HG03060 (cell line): ENCODE results near the gene CPSF7.
A peak's percentile ranks its signal among the peaks of the same experiment; 100 is the strongest.
"Not testable (repeated sequence)": the region's sequence is repeated elsewhere in the genome, so short reads cannot be mapped to it uniquely, and the experiment has no call there.

Source experiments
- ATAC-seq: cut with Tn5 transposase; IDR thresholded peaks from one replicate; pipeline ENCODE4 v1.9.1; 2021; ENCODE audit warnings: low read depth, moderate number of reproducible peaks; ENCODE audit not compliant: unreplicated experiment

Gene CPSF7

DNA sequence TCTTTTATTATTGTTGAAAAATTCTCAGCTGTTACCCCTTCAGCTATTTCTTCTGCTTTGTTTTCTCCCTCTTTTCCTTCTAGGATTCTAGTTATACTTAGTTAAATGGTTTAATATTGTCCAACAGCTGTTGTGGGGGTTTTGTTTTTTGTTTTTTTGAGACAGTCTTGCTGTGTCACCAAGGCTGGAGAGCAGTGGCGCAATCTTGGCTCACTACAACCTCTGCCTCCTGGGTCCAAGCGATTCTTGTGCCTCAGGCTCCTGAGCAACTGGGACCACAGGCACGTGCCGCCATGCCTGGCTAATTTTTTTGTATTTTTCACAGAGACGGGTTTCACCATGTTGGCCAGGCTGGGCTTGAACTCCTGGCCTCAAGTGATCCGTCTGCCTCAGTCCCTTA, 12.8 kb upstream of the CPSF7 start:
- ATAC-seq: no peak

DNA sequence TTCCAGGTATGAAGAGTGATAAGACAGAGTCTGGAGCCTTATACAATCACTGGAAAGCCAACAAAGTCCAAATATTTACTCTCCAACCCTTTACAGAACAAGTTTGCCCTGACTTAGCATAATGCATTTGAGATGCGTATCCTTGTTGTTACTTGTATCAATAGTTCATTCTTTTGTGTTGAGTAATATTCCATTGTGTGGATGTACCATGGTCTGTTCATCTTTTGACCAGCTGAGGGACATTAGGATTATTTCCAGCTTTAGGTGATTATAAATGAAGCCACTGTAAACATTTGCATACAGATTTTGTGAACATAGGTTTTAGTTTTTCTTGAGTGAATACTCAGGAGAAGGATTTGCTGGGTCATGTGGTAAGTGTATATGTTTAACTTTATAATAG, 9.8 kb upstream of the CPSF7 start:
- no peak for ATAC-seq

DNA sequence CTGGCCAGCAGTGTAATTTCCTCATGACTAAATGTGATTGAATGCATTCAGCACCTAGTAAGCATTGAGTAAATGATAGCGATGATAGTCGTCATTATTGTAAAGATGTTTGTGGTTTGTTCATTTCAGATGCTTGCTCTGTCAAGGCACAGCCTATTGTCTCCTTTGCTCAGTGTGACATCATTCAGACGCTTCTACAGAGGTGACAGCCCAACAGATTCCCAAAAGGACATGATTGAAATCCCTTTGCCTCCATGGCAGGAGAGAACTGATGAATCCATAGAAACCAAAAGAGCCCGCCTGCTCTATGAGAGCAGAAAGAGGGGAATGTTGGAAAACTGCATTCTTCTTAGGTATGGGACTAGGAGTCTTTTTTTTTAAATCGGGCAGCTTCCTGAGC, 7.7 kb upstream of the CPSF7 start:
- no peak for ATAC-seq

DNA sequence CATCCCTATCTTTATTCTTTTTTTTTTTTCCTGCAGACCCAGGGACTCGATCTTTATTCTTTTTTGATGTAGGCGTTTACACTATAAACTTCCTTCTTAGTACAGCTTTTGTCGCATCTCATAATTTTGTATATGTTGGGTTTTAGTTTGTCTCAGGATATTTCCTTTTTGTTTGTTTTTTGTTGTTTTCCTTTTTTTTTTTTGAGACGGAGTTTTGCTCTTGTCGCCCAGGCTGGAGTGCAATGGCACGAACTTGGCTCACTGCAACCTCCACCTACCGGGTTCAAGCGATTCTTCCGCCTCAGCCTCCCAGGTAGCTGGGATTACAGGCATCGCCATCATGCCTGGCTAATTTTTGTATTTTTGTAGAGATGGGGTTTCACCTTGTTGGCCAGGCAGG, 1.1 kb upstream of the CPSF7 start:
- not testable (repeated sequence) for ATAC-seq

DNA sequence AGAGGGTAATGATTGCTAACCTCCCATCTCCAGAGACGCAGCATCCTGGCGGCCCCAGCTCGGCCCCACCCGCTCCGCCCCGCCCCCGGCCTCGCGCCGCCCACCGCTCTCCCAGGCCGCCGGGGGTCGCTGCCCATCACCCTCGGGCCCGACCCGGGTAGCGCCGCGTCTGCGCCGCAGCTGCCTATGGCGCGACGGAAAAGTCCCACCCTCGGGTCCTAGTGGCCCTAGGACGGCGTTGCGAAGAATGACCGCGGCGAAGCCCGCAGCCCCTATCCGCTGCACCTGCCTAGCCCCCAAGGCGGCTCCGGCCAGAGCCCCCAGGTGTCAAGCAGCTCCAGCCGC, 457 bp downstream of the CPSF7 start:
- ATAC-seq: peak; percentile 30

DNA sequence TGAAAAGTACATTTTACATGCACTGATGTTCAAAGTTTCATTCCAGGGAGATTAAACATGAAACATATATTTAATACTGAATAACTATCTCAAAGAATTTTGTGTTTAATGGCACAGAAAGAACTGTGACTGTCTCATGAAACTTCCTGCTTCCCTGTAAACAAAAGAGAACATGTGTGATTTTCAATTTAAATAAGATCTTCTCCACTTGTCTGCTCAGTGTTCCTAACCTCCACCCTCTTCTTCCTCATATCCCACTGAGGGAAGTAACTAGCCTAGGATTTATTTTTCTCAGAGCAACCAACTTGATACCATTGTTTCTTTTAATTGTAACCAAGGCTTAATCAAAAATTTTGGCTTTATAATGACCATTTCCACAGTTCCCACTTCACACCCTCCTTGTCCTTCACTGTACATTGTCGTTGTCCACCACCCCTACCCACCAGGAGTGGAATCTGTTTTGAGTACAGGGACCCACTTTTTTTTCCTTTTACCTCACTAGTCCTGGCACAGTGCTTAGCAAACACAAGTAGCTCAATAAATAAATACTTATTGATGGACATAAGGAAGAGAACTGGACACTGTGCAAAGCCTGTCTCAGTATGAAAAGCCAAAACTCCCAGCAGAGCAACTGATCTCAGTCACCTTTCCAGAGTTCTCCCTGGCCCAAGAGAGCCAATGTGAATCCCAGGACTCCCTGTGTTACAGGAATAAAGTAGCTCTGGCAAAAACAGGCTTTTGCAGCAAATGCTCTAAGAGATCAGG, 4.2 kb downstream of the CPSF7 start:
- no peak for ATAC-seq

DNA sequence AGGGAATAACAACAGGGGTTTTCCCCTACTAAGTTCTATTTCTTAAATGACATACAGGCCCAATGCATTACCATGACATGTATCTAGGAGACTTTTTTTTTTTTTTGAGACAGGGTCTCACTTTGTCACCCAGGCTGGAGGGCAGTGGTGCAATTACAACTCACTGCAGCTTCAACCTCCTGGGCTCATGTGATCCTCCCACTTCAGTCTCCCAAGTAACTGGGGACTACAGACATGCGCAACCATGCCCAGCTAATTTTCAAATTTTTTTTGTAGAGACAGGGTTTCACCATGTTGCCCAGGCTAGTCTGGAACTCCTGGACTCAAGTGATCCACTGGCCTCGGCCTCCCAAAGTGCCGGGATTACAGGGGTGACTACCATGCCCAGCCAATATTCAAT, 7.5 kb downstream of the CPSF7 start:
- ATAC-seq: no peak

DNA sequence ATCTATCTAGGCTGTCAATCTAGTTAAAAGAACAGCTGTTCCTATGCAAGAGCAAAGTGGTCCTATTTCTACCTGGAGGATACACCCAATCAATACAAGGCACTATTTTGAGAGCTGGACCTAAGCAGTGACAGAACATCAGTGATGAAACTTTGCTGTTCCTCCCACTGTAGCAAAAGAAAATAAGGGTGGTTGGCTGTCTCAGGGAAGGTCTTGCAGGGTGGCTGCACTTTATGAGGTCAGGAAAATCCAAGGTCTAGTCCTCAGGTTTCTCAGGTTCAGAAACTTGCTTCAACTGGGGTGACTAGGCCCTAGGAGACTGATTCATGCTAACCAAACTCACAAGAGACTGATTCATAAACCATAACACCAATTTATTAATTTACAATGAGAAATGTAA, 11.6 kb downstream of the CPSF7 start:
- no peak for ATAC-seq

DNA sequence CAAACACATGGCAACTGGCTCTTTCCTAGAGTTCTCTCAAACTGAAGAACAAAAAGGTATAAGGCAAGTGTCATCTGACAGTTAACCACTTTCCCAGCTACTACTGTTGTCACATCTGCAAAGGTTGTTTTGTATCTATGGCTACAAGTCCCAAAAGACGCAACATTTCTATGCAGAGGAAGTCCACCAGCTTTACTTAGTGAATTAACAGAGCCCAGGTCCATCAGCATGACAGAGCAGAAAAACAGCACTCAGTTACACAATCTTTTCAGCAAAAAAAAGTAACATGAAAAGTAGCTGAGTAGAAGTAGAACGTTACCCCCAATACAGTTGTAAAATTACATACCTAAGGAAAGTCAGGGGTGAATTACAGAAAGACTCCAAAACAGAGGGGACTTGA, 12.1 kb downstream of the CPSF7 start:
- ATAC-seq: no peak

DNA sequence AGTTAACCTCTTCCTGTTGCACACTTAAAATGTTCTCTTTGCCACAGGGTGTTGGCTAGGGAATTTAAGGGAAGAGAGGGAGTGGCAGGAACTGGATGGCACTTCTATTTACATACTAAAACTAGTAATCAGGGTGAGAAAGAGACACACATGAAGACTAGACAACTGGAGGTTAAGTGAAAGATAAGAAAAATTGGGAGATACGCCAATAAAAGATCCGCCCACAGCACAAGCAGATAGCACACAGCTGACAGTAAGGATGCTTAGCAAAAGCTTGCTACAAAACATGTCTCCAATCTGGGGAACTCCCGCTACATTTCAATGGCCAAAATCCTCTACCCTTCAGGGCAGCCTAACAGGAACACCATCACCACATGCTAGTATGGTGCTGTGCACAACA, 12.8 kb downstream of the CPSF7 start:
- no peak for ATAC-seq

DNA sequence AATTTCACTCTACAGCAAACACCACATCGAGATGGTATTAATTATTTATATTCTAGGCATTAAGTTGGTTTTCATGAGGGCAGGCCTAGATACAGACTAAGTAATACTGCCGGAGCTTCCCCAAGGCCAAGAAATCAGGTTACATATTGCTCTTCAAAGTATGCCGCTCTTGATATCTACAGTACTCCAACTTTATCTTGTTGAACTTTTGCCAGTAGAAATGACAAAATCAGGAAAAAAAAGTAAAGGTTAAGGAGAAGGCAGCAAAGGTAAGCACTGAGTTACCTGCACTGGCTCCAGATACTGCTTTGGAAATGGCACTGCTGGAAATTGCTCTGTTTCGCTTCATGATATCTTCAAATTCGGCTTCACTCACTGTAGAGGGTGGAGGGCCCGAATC, 14.4 kb downstream of the CPSF7 start:
- ATAC-seq: no peak

DNA sequence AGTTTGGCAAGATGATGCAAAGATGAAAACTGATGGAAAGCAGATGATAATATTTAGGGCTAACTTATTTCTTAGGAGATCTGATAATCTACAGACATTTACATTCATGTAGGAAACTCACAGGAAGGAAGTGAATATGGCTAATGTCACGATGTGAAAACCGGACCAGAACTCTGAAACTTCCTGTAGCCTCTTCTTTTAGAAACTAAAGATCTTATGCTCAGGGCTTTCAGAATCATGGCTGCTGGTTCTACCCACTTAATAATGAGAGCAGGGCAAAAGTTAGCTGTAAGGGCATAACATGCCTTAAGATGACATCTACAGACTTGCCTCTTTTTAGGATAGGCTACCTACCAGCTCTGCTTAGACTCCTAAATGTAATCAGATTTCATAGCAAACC, 15.2 kb downstream of the CPSF7 start:
- no peak for ATAC-seq

DNA sequence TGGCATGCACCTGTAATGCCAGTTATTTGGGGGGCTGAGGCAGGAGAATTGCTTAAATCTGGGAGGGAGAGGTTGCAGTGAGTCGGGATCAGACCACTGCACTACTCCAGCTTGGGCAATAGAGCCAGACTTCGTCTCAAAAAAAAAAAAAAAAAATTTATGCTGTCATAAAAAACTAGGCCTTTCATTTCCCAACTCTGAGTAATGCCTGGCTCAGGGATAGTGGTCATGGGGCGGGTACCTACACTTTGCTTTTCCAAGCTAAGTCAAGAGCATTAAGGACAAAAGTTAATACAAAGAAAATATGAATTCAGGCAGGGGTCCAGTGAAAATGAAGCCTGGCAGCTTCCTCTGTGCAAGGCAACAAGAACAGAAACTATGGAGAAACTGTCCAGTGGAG, 16.3 kb downstream of the CPSF7 start:
- no peak for ATAC-seq

DNA sequence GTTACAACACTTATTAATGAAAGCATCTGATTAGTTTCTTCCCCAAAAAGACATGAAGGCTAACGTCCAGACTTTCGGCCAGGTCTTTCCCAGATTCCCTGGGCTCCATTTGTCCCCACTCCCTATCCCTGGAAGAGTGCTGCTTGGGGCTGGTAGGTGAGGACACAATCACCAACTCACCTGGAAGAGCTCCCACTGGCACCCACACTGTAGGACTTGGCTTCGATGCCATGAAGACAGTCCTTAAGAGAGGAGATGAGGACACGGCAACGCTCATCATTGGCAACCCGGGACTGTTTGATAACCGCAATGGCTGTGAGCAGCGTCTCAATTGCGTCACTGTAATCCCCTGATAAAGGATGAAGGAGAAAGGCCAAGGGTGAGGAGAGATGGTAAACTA, 18.2 kb downstream of the CPSF7 start:
- no peak for ATAC-seq

DNA sequence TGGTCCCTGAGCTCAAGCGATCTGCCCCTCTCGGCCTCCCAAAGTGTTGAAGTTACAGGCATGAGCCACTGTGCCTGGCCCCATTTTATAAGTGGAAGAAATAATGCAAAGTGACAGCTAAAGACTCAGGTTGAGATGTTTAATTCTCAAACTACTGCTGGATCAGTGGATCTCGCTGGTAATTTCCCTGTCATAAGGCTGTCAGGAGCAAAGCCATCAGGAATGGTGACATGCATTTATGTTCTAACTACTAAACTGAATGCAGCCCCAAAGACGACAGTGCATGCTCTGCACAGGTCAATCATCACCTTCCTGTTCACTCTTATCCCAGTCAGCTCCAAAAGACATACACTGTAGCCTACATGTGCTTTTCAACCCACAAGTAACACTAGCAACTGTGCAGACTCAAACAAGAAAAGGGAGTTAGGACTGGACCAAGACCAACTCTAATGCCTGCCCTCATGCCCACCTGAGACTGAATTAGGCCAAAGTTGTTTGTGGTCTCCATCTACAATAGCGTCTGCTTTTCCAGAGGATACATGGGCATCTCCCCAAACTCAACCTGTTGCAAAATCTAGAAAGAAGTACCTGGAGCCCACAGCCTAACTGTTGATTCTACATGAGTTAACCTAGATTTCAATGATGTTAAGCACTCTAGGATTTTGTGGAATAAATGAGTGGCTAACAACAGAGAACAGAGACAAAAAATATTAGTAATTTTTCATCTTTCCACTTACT, 22.6 kb downstream of the CPSF7 start:
- no peak for ATAC-seq

DNA sequence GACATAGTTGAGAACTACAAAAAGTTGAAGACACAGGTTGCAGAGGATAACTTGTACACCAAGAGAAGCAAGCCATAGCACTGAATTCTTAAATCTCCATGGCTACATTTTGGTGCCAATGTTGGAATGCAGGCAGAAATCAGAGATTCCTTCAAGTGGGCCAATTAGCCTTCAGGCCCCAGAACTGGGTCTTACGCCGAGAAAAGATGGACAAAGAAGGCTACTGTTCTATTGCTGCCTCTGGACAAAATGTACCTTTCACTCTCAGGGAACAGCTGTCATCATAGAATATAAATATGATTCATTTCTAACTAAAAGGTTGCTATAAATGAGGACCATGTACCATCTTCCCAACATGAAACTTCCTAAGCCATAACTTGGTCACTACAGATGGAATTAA, 23.7 kb downstream of the CPSF7 start:
- no peak for ATAC-seq

DNA sequence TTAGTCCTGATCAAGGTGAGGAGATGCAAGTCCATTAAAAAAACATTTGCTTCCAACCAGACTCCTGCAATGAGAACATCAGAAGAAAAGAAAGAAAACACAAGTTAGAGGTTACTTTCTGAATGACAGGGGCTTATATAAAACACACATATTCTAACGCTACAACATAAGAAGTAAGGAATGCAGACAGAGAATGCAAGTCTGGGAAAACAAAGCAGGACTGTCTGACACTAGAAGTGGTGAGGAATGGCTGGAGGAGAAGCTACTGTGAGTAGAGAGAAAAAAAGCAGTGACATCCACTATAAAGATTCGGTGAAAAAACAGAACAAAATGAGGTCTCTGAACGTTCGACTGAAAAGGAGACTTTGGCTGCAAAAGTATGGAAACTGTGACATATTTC, 25.1 kb downstream of the CPSF7 start:
- ATAC-seq: no peak

DNA sequence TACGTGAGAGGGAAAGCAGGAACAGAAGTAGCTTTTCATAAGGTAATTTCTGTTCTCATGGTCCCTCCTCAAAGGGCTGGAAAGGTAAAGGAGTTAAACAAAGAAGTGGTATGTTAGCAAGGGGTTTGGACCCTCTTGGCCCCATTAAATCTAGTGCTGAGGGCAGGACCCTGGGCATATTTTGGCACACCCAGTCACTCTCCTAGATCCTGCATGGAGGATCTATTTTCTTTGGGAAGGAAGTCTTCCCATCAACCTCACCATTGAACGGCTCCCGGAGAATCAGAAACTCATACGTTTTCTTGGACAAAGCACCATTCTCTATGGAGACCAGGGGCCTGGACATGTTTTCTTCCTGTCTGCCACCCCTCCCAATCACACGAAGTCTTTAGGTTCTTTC, 25.7 kb downstream of the CPSF7 start:
- no peak for ATAC-seq

DNA sequence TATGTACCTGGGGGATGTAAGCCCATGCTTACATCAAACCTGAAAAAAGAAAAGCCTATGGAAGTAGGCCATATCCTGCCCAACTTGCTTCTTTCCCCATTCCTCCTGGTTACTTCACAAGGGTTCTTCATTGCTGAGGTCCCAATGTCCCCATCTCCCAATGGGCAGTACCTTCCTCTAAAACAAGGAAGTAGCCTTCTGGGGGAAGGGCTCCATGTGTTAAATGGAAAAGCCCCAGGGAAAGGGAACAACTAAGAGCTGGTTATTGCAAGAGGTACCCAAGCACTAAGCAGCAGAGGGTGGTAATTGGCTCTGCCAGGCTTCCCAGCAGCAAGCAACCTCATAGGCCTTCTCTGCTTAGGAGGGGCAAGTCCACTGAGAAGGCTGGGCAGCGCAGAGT, 26.1 kb downstream of the CPSF7 start:
- ATAC-seq: no peak

DNA sequence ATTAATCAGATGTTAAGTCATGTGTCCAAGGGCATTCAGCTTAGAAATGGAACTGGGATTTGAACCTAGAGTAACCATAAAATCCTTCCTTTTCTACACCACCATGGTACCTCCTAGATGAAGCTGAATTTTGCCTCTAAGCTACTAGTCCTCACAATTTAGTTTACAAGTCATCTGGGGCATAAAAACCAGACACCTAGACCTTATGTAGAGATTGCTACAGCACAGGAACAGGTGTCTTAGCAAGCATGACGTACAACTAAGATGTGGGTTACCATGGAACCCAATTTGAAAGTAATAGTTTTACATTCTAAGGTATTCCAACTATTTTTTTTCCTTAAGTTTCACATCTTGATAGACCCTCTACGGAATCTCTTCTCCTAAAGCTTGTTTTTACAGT, 28.2 kb downstream of the CPSF7 start:
- ATAC-seq: no peak

DNA sequence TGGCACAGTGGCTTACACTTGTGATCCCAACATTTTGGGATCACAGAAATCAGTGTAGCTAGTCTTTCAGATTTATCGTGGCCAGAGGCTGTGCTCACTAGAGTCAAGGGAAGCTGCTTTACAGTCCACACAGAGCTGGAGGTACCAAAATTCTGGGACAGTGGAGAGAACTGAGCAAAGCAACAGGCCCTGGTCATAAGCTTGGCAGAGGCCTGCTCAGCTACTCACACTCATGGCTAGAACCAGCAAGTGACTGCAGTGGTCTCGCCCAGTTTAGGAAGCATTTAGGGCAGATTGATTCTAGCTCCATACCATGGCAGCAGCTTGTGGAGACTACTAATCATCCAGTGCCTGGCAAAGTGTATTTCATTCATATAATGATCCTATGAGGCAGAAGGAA, 28.6 kb downstream of the CPSF7 start:
- ATAC-seq: no peak

DNA sequence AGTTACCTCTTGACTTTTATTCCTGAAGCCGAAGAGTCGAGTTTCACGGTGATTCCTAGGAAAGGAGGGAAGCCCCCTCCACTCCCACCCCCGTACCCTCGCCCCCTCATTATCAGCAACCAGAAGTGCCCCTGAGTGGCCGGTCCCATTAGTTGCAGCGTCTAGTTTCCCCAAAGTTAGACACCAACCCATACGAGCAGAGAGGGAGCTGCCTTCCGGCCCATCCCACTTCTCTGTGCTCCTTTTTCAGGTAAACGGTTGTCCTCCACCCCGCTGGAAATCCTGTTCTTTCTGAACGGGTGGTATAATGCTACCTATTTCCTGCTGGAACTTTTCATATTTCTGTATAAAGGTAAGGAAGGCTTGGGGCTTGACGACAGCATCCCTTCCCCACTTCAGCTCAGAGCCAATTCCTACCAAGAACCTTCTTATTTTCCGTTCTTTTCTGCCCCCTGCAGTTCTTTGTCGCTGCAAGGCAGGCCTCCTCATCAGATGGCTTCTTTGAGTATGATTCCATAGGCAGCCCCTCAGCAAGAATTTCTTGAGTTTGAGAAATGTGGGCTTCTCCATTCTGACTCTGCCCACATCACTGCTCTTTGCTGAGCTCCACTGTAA, 36.7 kb downstream of the CPSF7 start:
- no peak for ATAC-seq
